ENCODE measurements around the gene ADD3.
A peak's percentile ranks its signal among the peaks of the same experiment; 100 is the strongest.

Gene ADD3

DNA sequence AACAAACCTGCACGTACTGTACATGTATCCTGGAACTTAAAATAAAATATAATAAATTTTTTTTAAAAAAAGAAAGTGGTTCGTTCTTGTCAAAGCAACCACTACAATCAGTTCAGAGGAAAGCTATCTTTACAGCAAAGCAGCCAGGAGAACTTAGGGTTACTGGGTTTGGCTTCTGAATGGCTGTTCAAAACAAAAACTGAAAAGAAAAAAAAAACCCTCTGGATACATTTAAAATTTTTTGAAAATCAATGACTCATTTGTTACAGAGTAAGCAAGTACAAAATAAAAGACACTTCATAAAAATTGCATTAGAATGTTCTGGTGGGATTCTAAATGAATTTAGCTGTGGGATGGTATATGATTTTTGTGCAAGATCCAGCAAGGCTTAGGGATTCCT is 28.6 kb upstream of the ADD3 start:
- TF ChIP-seq, protein P1, sequence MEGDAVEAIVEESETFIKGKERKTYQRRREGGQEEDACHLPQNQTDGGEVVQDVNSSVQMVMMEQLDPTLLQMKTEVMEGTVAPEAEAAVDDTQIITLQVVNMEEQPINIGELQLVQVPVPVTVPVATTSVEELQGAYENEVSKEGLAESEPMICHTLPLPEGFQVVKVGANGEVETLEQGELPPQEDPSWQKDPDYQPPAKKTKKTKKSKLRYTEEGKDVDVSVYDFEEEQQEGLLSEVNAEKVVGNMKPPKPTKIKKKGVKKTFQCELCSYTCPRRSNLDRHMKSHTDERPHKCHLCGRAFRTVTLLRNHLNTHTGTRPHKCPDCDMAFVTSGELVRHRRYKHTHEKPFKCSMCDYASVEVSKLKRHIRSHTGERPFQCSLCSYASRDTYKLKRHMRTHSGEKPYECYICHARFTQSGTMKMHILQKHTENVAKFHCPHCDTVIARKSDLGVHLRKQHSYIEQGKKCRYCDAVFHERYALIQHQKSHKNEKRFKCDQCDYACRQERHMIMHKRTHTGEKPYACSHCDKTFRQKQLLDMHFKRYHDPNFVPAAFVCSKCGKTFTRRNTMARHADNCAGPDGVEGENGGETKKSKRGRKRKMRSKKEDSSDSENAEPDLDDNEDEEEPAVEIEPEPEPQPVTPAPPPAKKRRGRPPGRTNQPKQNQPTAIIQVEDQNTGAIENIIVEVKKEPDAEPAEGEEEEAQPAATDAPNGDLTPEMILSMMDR (IDR thresholded peaks at IDR 0.05): no peak
- TF ChIP-seq ZFX (IDR thresholded peaks at IDR 0.05; ENCODE audit: borderline replicate concordance): no peak
- no peak overlapping the region for H3K27ac ChIP-seq

DNA sequence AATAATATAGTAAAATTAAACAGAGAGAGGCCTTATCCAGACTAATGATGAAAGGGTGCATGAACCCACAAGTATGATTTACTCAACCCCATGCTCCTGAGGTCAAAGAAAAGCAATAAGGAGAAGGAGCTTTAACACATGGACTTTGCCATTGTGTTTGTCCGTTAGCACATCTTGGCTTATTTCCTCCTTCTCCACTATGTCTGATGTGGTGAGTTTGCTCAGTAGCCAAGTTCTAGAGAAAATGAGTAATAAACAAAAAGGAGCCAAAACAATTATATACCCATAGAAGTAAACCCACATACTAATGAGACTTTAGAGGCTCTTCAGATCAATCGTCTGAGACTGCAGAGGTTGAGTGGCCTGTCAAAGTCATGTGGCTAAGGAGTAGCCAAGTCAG is 26.1 kb upstream of the ADD3 start:
- TF ChIP-seq ZFX (IDR thresholded peaks at IDR 0.05; ENCODE audit: borderline replicate concordance): no peak
- TF ChIP-seq, protein P1 (IDR thresholded peaks at IDR 0.05): no peak
- no peak overlapping the region for H3K27ac ChIP-seq

- H3K27ac ChIP-seq: no peak overlapping the region
- TF ChIP-seq ZFX (IDR thresholded peaks at IDR 0.05; ENCODE audit: borderline replicate concordance): no peak
- TF ChIP-seq, protein P1 (IDR thresholded peaks at IDR 0.05): no peak
Measured at GRCh38 chr10:109982123-109982522, 25.7 kb upstream of the ADD3 start.

DNA sequence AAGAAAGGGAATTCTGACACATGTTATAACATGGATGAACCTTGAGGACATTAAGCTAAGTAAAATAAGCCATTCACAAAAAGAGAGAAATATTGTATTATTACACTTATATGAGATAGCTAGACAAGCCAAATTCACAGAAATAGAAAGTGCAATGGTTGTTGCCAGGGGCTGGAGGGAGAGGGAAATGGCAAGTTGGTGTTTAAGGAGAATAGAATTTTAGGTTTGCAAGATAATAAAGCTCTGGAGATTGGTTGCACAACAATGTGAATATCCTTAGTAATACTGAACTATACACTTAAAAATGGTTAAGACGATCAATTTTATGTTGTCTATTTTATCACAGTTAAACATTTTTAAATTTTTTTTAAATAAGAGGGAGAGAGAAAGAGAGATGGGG is 25.0 kb upstream of the ADD3 start:
- no peak overlapping the region for H3K27ac ChIP-seq
- TF ChIP-seq, protein P1 (IDR thresholded peaks at IDR 0.05): no peak
- TF ChIP-seq ZFX (IDR thresholded peaks at IDR 0.05; ENCODE audit: borderline replicate concordance): no peak

GRCh38 chr10:109984013-109984412 is 23.8 kb upstream of the ADD3 start:
- H3K27ac ChIP-seq: no peak overlapping the region
- TF ChIP-seq ZFX (IDR thresholded peaks at IDR 0.05; ENCODE audit: borderline replicate concordance): no peak
- TF ChIP-seq, protein P1 (IDR thresholded peaks at IDR 0.05): no peak

GRCh38 chr10:109985768-109986167 is 22.0 kb upstream of the ADD3 start:
- peak overlapping the region; percentile 8; the same call in 1 of the 2 replicates for H3K27ac ChIP-seq

GRCh38 chr10:109987452-109988211 is 20.2 kb upstream of the ADD3 start:
- no peak overlapping the region for H3K27ac ChIP-seq
- TF ChIP-seq, protein P1 (IDR thresholded peaks at IDR 0.05): no peak
- no peak for TF ChIP-seq ZFX (IDR thresholded peaks at IDR 0.05; ENCODE audit: borderline replicate concordance)

GRCh38 chr10:109988212-109988596 is 19.6 kb upstream of the ADD3 start:
- H3K27ac ChIP-seq: no peak overlapping the region

More at GRCh38 chr10:109988212-109988596, 19.6 kb upstream of the ADD3 start:
- no peak for TF ChIP-seq ZFX (IDR thresholded peaks at IDR 0.05; ENCODE audit: borderline replicate concordance)
- TF ChIP-seq, protein P1 (IDR thresholded peaks at IDR 0.05): no peak
